H1 (cell line): ENCODE results near the gene ABHD16A. TPM values are rescaled to one million over a fixed set of nuclear protein-coding genes. Genes with fewer than 3 reads are reported as not detected.

Experiments
- EP300 ChIP-seq, 2 experiments: IDR thresholded peaks; 1 replicate in 1 of 2; 2 replicates in 1 of 2; pipeline ENCODE4 v1.6.1; 2011 to 2012; ENCODE audit warnings: low read depth in 2 of 2, low read length in 2 of 2, mild to moderate bottlenecking in 2 of 2, borderline replicate concordance in 1 of 2, inconsistent platforms in 1 of 2, moderate library complexity in 1 of 2
- SIN3A ChIP-seq, 2 experiments: IDR thresholded peaks in 1 of 2; conservative IDR thresholded peaks in 1 of 2; 2 replicates each; pipeline ENCODE4 v1.6.1; 2011 to 2012; ENCODE audit warnings: low read length in 2 of 2, improper control_type of control experiment in 1 of 2, low read depth in 1 of 2, mild to moderate bottlenecking in 1 of 2
- TCF12 ChIP-seq: IDR thresholded peaks from 2 replicates; pipeline ENCODE4 v1.6.1; 2011; ENCODE audit warnings: low read depth, mild to moderate bottlenecking, low read length
- TEAD4 ChIP-seq: IDR thresholded peaks from 2 replicates; pipeline ENCODE4 v1.6.1; 2012; ENCODE audit warnings: low read depth, low read length, inconsistent platforms, mixed read lengths
- polyA plus RNA-seq, 7 experiments: library from polyadenylated mRNA; depleted of rRNA in 3 of 7; stranded (reverse) in 5 of 7; unstranded in 2 of 7; fragments of >200 nt in 5 of 7; fragments of 200-250 nt in 2 of 7; gene quantifications; 1 replicate in 5 of 7; 2 replicates in 1 of 7; 4 replicates in 1 of 7; pipeline versions ENCODE4 v1.2.1 to v1.2.3, GENCODE V29; 2011 to 2013; ENCODE audit warnings: missing spikeins in 2 of 7, mixed read lengths in 2 of 7
- total RNA-seq: library from RNA; stranded (reverse); fragmentation: NEBNext Ultra II Directional; extraction: Animal tissue kit (Norgen Biotek cat#: 25700); gene quantifications from 2 replicates; pipeline ENCODE4 v1.2.1, GENCODE V29; 2021
- TF ChIP-seq, protein P1 (sequence below): IDR thresholded peaks from 2 replicates; pipeline ENCODE4 v1.6.1; 2012; ENCODE audit warnings: low read length, inconsistent platforms

ABHD16A gene
- total and polyA plus RNA-seq, 2 of the 8 experiments (the other 6 are each of a cell fraction or from before 2014, with no cell fraction given), result 32.9 to 40.2 TPM

DNA sequence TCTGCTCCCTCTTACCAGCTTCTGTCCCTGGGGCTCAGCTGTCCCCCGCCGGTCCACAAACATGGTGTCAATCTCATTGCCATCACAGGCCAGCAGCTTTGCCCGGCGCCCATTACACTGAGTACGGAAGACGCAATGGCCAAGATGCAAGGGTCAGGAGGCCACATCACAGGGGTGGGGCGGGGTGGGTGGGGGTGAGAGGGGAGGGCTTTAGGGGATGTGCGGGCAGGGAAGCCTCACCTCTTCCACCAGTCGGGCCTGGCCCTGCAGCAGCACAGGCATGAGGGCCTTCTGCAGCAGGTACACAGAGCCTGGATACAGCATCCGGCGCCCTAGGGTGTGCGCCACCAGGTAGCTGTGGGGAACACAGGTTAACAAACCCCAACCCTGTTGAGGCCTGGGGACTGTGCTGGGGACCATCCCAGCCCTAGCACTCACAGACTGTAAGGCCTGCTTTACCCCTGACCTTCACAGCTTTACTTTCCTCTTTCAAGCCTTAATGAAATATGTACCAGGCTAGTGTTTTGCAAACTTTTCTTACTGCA is 11.5 kb downstream of the ABHD16A start (continued):
- no peak for TF ChIP-seq TCF12
- TF ChIP-seq SIN3A (conservative IDR thresholded peaks at IDR 0.05 in 1 of 2, IDR thresholded peaks at IDR 0.05 in 1 of 2; ENCODE audit: low read depth in 1 of 2, low read length in 2 of 2), result no peak
- TF ChIP-seq, protein P1, sequence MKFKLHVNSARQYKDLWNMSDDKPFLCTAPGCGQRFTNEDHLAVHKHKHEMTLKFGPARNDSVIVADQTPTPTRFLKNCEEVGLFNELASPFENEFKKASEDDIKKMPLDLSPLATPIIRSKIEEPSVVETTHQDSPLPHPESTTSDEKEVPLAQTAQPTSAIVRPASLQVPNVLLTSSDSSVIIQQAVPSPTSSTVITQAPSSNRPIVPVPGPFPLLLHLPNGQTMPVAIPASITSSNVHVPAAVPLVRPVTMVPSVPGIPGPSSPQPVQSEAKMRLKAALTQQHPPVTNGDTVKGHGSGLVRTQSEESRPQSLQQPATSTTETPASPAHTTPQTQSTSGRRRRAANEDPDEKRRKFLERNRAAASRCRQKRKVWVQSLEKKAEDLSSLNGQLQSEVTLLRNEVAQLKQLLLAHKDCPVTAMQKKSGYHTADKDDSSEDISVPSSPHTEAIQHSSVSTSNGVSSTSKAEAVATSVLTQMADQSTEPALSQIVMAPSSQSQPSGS, result no peak
- TF ChIP-seq TEAD4, result no peak
- no peak for TF ChIP-seq EP300 (IDR thresholded peaks at IDR 0.05; ENCODE audit: borderline replicate concordance in 1 of 2, low read depth in 2 of 2, low read length in 2 of 2)
